Measurements from ENCODE around the gene KIAA1328.

KIAA1328 gene

DNA sequence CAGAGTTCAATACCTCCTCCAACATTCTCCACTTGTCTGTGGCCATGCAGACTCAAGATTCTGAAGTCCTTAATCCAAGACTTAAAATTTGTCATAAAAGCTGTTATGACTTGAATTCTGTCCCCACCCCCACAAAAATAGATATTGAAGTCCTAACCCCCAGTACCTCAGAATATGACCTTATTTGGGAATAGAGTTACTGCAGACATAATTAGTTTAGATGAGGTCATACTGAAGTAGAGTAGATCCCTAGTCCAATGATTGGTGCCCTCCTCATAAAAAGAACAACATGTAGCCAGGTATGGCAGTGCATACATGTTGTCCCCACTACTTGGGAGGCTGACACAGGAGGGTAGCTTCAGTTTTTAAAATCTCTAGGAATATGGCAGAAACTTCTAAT, 9.3 kb upstream of the KIAA1328 start:
- Histone ChIP-seq H3K9me3 (ENCODE audit: control insufficient read depth in 1 of 2, low read length in 2 of 2) (no peaks in the 10 kb centered on the region), H3K4me3 (ENCODE audit: low read depth in 1 of 2, low read length in 2 of 2) (no peak overlapping the region), H3K27ac (ENCODE audit: low read depth, low read length) (no peak overlapping the region), H3K36me3 (ENCODE audit: control insufficient read depth in 1 of 2, insufficient read depth in 2 of 2, low read length in 2 of 2) (peaks cover 4 to 21% of the 10 kb centered on the region in 2 donors), H3K9ac (ENCODE audit: low read depth in 1 of 2, low read length in 2 of 2) (no peak overlapping the region), H3K4me1 (ENCODE audit: control insufficient read depth in 1 of 2, insufficient read depth in 2 of 2, low read length in 2 of 2) (no peaks in the 10 kb centered on the region), H3K27me3 (ENCODE audit: control insufficient read depth in 1 of 2, insufficient read depth in 2 of 2, low read length in 2 of 2) (no peaks in the 10 kb centered on the region)

DNA sequence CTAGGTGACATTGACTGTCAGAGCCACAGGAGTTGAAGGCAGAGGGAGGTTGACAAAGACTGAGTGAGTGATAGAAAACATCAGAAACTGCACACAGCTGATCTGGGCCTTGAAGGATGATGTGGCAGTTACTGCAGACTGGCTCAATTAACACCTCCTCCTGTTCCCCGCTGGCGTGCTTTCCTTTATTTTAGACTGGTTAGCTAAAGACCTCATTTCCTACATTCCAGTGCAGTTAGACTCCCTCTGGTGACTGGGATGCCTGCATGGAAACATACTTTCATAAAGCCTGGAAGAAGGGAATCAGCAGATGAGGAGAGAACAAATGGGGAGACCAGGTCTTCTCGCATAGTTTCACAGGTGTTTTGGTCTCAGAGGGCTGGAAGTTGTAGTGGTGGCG, 7.2 kb upstream of the KIAA1328 start:
- Histone ChIP-seq H3K9ac (ENCODE audit: low read depth in 1 of 2, low read length in 2 of 2) (no peak overlapping the region), H3K4me1 (ENCODE audit: control insufficient read depth in 1 of 2, insufficient read depth in 2 of 2, low read length in 2 of 2) (no peaks in the 10 kb centered on the region), H3K27ac (ENCODE audit: low read depth, low read length) (no peak overlapping the region), H3K27me3 (ENCODE audit: control insufficient read depth in 1 of 2, insufficient read depth in 2 of 2, low read length in 2 of 2) (no peaks in the 10 kb centered on the region), H3K9me3 (ENCODE audit: control insufficient read depth in 1 of 2, low read length in 2 of 2) (no peaks in the 10 kb centered on the region), H3K4me3 (ENCODE audit: low read depth in 1 of 2, low read length in 2 of 2) (no peak overlapping the region), H3K36me3 (ENCODE audit: control insufficient read depth in 1 of 2, insufficient read depth in 2 of 2, low read length in 2 of 2) (peaks cover 0 to 19% of the 10 kb centered on the region in 2 donors)

DNA sequence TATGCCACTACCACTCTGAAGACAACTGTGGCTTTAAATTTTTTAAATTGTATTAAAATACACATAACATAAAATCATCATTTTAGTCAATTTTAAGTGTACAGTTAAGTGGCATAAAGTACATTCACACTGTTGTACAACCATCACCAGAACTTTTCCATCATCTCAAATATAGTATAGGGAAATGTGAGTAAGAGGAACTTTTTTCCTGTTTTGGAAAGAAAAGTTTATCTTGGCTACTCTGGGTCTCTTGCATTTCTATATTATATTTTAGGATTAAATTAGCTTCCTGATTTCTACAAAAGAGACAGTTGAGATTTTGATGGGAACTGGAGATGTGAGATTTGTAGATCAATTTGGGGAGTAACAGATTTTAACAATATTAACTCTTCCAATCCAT, 3.4 kb upstream of the KIAA1328 start:
- Histone ChIP-seq H3K9ac (ENCODE audit: low read depth in 1 of 2, low read length in 2 of 2) (no peak overlapping the region), H3K4me3 (ENCODE audit: low read depth in 1 of 2, low read length in 2 of 2) (no peak overlapping the region), H3K36me3 (ENCODE audit: control insufficient read depth in 1 of 2, insufficient read depth in 2 of 2, low read length in 2 of 2) (no peaks in the 10 kb centered on the region), H3K27ac (ENCODE audit: low read depth, low read length) (no peak overlapping the region), H3K4me1 (ENCODE audit: control insufficient read depth in 1 of 2, insufficient read depth in 2 of 2, low read length in 2 of 2) (peaks cover 8 to 15% of the 10 kb centered on the region in 2 donors), H3K27me3 (ENCODE audit: control insufficient read depth in 1 of 2, insufficient read depth in 2 of 2, low read length in 2 of 2) (no peaks in the 10 kb centered on the region), H3K9me3 (ENCODE audit: control insufficient read depth in 1 of 2, low read length in 2 of 2) (no peaks in the 10 kb centered on the region)

DNA sequence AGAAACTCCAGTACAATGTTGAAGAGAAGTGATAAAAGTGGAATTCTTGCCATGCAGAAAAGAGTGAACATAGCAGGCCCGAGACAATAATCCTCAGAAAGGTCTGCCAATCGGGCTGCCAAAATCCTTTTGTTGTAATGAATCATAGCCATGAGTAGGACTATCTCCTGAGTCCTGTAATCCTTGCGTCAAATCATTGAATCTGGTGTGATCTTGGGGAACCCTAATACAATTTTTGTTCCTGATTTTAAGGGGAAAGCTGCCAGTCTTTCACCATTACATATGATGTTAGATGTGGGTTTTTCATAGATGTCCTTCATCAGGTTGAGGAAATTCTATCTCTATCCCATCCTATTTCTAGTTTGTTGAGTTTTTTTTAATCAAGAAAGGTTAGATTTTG, 2.4 kb upstream of the KIAA1328 start:
- no peak overlapping the region for H3K4me3 ChIP-seq (ENCODE audit: low read depth in 1 of 2, low read length in 2 of 2)
- H3K4me1 ChIP-seq (ENCODE audit: control insufficient read depth in 1 of 2, insufficient read depth in 2 of 2, low read length in 2 of 2), result peaks cover 8 to 15% of the 10 kb centered on the region in 2 donors
- H3K36me3 ChIP-seq (ENCODE audit: control insufficient read depth in 1 of 2, insufficient read depth in 2 of 2, low read length in 2 of 2), result no peaks in the 10 kb centered on the region
- no peak overlapping the region for H3K27ac ChIP-seq (ENCODE audit: low read depth, low read length)
- H3K9me3 ChIP-seq (ENCODE audit: control insufficient read depth in 1 of 2, low read length in 2 of 2), result no peaks in the 10 kb centered on the region
- no peak overlapping the region for H3K9ac ChIP-seq (ENCODE audit: low read depth in 1 of 2, low read length in 2 of 2)
- H3K27me3 ChIP-seq (ENCODE audit: control insufficient read depth in 1 of 2, insufficient read depth in 2 of 2, low read length in 2 of 2), result no peaks in the 10 kb centered on the region

DNA sequence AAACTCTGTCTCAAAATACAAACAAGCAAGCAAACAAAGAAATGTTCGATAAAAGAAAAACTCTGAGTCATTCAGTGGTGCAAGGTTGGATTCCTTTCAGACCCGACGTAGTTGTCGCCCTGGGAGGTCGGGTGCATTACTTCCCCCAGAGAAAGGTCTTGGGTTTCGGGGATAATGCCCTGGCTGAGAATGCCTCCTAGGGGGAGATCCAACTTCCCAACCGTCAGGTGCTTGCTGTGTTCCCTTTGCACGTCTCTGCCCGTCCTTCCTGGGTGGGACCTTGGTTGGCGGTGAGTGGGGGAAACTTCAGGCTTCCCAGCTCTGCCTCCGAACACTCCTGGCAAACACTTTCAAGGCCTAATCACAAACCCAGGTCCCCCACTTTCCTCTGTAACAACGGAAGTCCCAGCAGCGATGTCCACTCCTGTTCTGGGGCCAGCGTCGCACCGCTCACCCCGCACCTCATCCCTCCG, 734 bp upstream of the KIAA1328 start:
- Histone ChIP-seq H3K36me3 (ENCODE audit: control insufficient read depth in 1 of 2, insufficient read depth in 2 of 2, low read length in 2 of 2) (no peaks in the 10 kb centered on the region), H3K9ac (ENCODE audit: low read depth in 1 of 2, low read length in 2 of 2) (peak overlapping the region; percentile 78 to 91), H3K4me1 (ENCODE audit: control insufficient read depth in 1 of 2, insufficient read depth in 2 of 2, low read length in 2 of 2) (peaks cover 8 to 15% of the 10 kb centered on the region in 2 donors), H3K4me3 (ENCODE audit: low read depth in 1 of 2, low read length in 2 of 2) (peak overlapping the region; percentile 92 to 93), H3K27me3 (ENCODE audit: control insufficient read depth in 1 of 2, insufficient read depth in 2 of 2, low read length in 2 of 2) (no peaks in the 10 kb centered on the region), H3K9me3 (ENCODE audit: control insufficient read depth in 1 of 2, low read length in 2 of 2) (no peaks in the 10 kb centered on the region), H3K27ac (ENCODE audit: low read depth, low read length) (peak overlapping the region; percentile 66)

DNA sequence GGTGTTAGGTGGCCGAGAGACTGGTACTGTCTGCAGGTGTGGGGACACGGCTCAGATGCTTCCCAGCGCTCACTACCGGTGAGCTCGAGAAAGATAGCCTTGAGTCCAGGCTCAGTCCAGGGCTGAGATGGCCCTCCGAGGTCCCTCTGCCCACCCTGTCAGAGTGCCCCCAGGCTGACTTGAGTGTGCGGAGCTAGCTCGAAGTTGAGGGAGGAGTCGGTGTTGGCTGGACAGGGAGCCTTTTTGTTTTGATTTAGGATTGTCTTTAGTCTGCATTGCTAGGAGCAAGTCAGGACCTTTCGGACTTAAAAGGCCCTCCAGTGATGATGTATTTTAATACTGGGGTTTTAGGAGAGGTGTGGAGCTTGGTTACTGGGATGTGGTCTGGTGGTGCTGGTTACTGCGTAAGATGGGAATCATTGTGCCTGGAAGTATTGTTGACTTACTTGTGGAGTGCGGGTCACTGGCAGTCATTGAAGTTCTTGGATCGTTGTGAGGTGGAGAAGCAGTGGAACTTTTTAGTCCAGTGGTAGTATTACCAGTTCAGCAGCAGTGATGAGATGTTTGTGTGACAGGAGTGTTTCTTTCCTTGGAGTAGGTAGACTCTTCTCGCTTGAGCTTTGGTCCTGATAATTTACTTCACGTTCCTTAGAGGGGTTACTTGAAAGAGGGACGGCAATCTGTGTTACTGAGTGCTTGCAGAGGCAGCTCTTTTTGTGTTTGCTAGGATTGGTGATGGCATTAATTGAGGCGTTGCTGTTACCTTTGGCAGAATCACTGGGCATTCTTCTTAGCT, 633 bp downstream of the KIAA1328 start:
- no peaks in the 10 kb centered on the region for H3K27me3 ChIP-seq (ENCODE audit: control insufficient read depth in 1 of 2, insufficient read depth in 2 of 2, low read length in 2 of 2)
- H3K36me3 ChIP-seq (ENCODE audit: control insufficient read depth in 1 of 2, insufficient read depth in 2 of 2, low read length in 2 of 2), result no peaks in the 10 kb centered on the region
- peaks cover 8 to 15% of the 10 kb centered on the region in 2 donors for H3K4me1 ChIP-seq (ENCODE audit: control insufficient read depth in 1 of 2, insufficient read depth in 2 of 2, low read length in 2 of 2)
- H3K9me3 ChIP-seq (ENCODE audit: control insufficient read depth in 1 of 2, low read length in 2 of 2), result no peaks in the 10 kb centered on the region
- H3K9ac ChIP-seq (ENCODE audit: low read depth in 1 of 2, low read length in 2 of 2), result peak overlapping the region; percentile 78 to 91
- peak overlapping the region; percentile 66 for H3K27ac ChIP-seq (ENCODE audit: low read depth, low read length)
- peak overlapping the region; percentile 92 to 93 for H3K4me3 ChIP-seq (ENCODE audit: low read depth in 1 of 2, low read length in 2 of 2)

DNA sequence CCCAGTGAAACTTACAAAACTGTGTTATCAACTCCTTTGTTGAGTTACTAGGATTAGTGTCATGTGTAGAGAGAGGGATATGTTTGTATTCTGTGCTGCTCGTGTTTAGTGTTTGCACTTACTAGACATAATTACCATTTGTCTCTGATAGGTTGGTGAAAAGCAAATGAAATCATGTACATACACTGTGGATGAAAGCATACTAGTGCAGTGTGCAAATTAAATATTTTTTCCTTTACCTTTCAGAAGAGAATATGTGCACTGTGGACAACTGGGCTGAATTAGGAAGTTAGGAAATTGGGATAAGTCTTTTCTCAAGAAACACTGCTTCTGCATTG, 1.2 kb downstream of the KIAA1328 start:
- H3K9me3 ChIP-seq (ENCODE audit: control insufficient read depth in 1 of 2, low read length in 2 of 2), result no peaks in the 10 kb centered on the region
- no peak overlapping the region for H3K27ac ChIP-seq (ENCODE audit: low read depth, low read length)
- no peaks in the 10 kb centered on the region for H3K36me3 ChIP-seq (ENCODE audit: control insufficient read depth in 1 of 2, insufficient read depth in 2 of 2, low read length in 2 of 2)
- H3K27me3 ChIP-seq (ENCODE audit: control insufficient read depth in 1 of 2, insufficient read depth in 2 of 2, low read length in 2 of 2), result no peaks in the 10 kb centered on the region
- peaks cover 8 to 15% of the 10 kb centered on the region in 2 donors for H3K4me1 ChIP-seq (ENCODE audit: control insufficient read depth in 1 of 2, insufficient read depth in 2 of 2, low read length in 2 of 2)
- peak overlapping the region; percentile 92 to 93 for H3K4me3 ChIP-seq (ENCODE audit: low read depth in 1 of 2, low read length in 2 of 2)
- peak overlapping the region in 1 of 2 donors; percentile 78 for H3K9ac ChIP-seq (ENCODE audit: low read depth in 1 of 2, low read length in 2 of 2)

DNA sequence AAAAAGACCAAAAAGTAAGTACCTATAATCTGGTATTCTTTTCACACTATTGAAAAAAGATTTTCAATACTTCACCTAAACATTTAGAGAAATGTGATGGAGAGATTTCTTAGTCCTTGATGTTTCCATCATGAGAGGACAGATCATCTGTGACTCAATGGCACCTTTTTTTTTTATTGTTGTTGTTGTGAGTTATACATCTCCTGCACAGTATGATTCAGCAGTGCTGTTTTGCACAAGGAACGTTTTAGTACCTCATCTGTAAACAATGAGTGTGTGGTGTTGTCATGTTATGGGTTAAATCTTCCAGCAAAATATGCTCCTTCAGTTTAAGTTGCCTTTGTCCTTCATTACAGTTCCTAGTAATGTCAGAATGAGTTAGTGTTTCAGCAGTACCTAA, 2.2 kb downstream of the KIAA1328 start:
- H3K27me3 ChIP-seq (ENCODE audit: control insufficient read depth in 1 of 2, insufficient read depth in 2 of 2, low read length in 2 of 2), result no peaks in the 10 kb centered on the region
- no peak overlapping the region for H3K4me3 ChIP-seq (ENCODE audit: low read depth in 1 of 2, low read length in 2 of 2)
- H3K9me3 ChIP-seq (ENCODE audit: control insufficient read depth in 1 of 2, low read length in 2 of 2), result no peaks in the 10 kb centered on the region
- H3K9ac ChIP-seq (ENCODE audit: low read depth in 1 of 2, low read length in 2 of 2), result no peak overlapping the region
- H3K36me3 ChIP-seq (ENCODE audit: control insufficient read depth in 1 of 2, insufficient read depth in 2 of 2, low read length in 2 of 2), result no peaks in the 10 kb centered on the region
- no peak overlapping the region for H3K27ac ChIP-seq (ENCODE audit: low read depth, low read length)
- peaks cover 8 to 15% of the 10 kb centered on the region in 2 donors for H3K4me1 ChIP-seq (ENCODE audit: control insufficient read depth in 1 of 2, insufficient read depth in 2 of 2, low read length in 2 of 2)

DNA sequence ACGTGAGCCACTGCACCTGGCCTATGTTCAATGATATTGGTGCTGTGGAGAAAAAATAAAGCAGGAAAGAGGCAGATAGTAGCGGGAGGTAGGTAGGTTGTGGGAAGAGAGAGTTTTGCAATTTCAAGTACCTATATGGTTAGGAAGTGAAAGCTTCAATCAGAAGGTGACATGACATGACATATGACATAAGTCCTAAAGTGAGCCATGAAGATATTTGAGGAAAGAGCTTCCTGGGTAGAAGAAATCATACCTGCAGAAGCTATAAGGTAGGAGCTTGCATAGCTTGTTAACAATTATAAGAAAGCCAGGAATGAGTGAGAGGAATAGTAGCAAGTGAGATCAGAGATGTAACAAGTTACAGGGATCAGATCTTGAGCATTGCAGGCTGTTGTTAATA, 4.2 kb downstream of the KIAA1328 start:
- H3K36me3 ChIP-seq (ENCODE audit: control insufficient read depth in 1 of 2, insufficient read depth in 2 of 2, low read length in 2 of 2), result no peaks in the 10 kb centered on the region
- no peak overlapping the region for H3K4me3 ChIP-seq (ENCODE audit: low read depth in 1 of 2, low read length in 2 of 2)
- H3K9ac ChIP-seq (ENCODE audit: low read depth in 1 of 2, low read length in 2 of 2), result no peak overlapping the region
- H3K27me3 ChIP-seq (ENCODE audit: control insufficient read depth in 1 of 2, insufficient read depth in 2 of 2, low read length in 2 of 2), result no peaks in the 10 kb centered on the region
- peaks cover 8% of the 10 kb centered on the region in 2 donors for H3K4me1 ChIP-seq (ENCODE audit: control insufficient read depth in 1 of 2, insufficient read depth in 2 of 2, low read length in 2 of 2)
- H3K27ac ChIP-seq (ENCODE audit: low read depth, low read length), result no peak overlapping the region
- H3K9me3 ChIP-seq (ENCODE audit: control insufficient read depth in 1 of 2, low read length in 2 of 2), result no peaks in the 10 kb centered on the region

DNA sequence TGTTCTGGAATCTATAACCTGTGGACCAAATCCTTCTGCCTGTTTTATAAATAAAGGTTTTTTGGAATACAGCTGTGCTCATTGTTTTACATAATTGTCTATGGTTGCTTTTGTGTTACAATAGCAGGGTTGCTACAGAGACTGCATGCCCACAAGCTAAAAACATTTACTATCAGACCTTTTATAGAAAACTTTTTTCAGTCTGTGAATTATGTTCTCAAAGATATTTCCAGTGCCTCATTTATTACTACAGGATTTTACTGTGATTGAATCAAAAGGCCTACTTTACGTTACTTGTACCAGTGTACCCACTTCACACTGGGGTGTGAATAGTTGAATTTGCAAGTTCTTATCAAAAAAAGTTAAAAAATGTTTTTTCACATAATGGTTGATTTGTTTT, 7.0 kb downstream of the KIAA1328 start:
- Histone ChIP-seq H3K4me3 (ENCODE audit: low read depth in 1 of 2, low read length in 2 of 2) (no peak overlapping the region), H3K9me3 (ENCODE audit: control insufficient read depth in 1 of 2, low read length in 2 of 2) (no peaks in the 10 kb centered on the region), H3K27ac (ENCODE audit: low read depth, low read length) (no peak overlapping the region), H3K4me1 (ENCODE audit: control insufficient read depth in 1 of 2, insufficient read depth in 2 of 2, low read length in 2 of 2) (no peaks in the 10 kb centered on the region), H3K9ac (ENCODE audit: low read depth in 1 of 2, low read length in 2 of 2) (no peak overlapping the region), H3K36me3 (ENCODE audit: control insufficient read depth in 1 of 2, insufficient read depth in 2 of 2, low read length in 2 of 2) (no peaks in the 10 kb centered on the region), H3K27me3 (ENCODE audit: control insufficient read depth in 1 of 2, insufficient read depth in 2 of 2, low read length in 2 of 2) (no peaks in the 10 kb centered on the region)

All from duodenal mucosa (tissue), 2 donors.